Stomach (tissue), 4 donors: Measurements from ENCODE around the gene FUT6.

Experiments used
- EP300 ChIP-seq: sonication (generic); formaldehyde crosslinking; IDR thresholded peaks from one replicate; pipeline ENCODE4 v1.6.1; 2017; ENCODE audit warnings: antibody characterized with exemption
- POLR2A ChIP-seq, 4 donors: fragments of 450-650 bp; IDR thresholded peaks; one replicate each; pipeline ENCODE4 v1.6.1; 2016; ENCODE audit warnings: antibody characterized with exemption in 4 of 4, control low read depth in 2 of 4, mild to moderate bottlenecking in 1 of 4, moderate library complexity in 1 of 4
- TF ChIP-seq, protein P1 (sequence below), 7 experiments: fragments of 450-650 bp in 4 of 7; fragments of 200-600 bp in 3 of 7; sonication (generic) in 3 of 7; IDR thresholded peaks; one replicate each; pipeline ENCODE4 v1.5.1; 2016 to 2019; ENCODE audit warnings: antibody characterized with exemption in 7 of 7, control low read depth in 2 of 7, mild to moderate bottlenecking in 1 of 7

DNA sequence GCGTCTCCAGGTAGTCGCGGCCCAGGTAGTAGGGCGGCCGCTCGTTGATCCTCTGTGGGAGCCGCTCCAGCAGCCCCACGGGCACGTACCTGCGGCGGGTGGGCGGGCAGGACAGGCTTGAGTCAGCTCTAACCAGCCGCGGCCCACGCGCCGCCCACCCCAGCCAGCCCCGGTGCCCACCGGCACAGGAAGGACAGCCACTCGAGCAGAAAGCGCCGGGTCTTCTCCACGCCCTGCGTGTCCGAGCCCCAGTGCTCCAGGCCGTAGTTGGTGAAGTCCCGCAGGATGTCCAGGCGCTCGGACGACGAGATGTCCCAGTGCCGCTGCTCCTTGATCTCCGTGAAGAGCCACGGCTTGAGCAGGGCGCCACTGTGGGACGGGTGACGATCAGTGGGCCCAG is 54.1 kb downstream of the FUT6 start:
- TF ChIP-seq, protein P1, sequence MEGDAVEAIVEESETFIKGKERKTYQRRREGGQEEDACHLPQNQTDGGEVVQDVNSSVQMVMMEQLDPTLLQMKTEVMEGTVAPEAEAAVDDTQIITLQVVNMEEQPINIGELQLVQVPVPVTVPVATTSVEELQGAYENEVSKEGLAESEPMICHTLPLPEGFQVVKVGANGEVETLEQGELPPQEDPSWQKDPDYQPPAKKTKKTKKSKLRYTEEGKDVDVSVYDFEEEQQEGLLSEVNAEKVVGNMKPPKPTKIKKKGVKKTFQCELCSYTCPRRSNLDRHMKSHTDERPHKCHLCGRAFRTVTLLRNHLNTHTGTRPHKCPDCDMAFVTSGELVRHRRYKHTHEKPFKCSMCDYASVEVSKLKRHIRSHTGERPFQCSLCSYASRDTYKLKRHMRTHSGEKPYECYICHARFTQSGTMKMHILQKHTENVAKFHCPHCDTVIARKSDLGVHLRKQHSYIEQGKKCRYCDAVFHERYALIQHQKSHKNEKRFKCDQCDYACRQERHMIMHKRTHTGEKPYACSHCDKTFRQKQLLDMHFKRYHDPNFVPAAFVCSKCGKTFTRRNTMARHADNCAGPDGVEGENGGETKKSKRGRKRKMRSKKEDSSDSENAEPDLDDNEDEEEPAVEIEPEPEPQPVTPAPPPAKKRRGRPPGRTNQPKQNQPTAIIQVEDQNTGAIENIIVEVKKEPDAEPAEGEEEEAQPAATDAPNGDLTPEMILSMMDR (IDR thresholded peaks at IDR 0.05), result no peak
- TF ChIP-seq POLR2A (IDR thresholded peaks at IDR 0.05), result no peak
- no peak for TF ChIP-seq EP300
